GM12878 (cell line): ENCODE results near the gene POU4F3.

Experiments used
- EZH2 ChIP-seq: IDR thresholded peaks from 2 replicates; pipeline ENCODE4 v1.6.1; 2012; ENCODE audit warnings: low read depth, mild to moderate bottlenecking, control low read depth, inconsistent platforms, low read length, borderline replicate concordance; ENCODE audit not compliant: control insufficient read depth
- MYC ChIP-seq: IDR thresholded peaks from 2 replicates; pipeline ENCODE4 v1.6.1; 2011; ENCODE audit warnings: mild to moderate bottlenecking, low read length, moderate library complexity, inconsistent platforms; ENCODE audit not compliant: insufficient read depth, insufficient replicate concordance, insufficient read length, severe bottlenecking
- TF ChIP-seq, protein P1 (sequence below), 3 experiments: IDR thresholded peaks in 2 of 3; conservative IDR thresholded peaks in 1 of 3; 2 replicates each; pipeline ENCODE4 v1.5.1; 2011; ENCODE audit warnings: low read depth in 3 of 3, low read length in 3 of 3, mild to moderate bottlenecking in 3 of 3, control low read depth in 2 of 3, moderate library complexity in 2 of 3, inconsistent platforms in 1 of 3, mixed read lengths in 1 of 3; ENCODE audit not compliant: control insufficient read depth in 2 of 3, insufficient read depth in 1 of 3; ENCODE audit errors: extremely low read depth in 1 of 3

DNA sequence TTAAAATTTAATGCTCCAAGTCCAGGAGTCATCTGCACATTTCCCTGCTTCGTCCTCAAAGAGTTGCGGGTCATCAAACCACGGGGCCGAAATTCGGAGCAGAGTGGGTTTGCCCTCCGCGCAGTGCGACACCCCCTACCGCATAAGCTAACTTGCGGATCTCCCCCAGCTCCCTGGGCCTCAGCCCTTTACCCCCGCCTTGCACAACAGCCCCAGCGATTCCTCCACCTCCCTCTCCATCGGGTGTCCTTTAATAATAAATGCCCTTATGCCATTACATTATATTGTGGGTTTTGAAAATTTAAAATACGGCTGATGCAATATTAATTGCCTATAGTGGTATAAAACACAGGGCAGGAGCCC lies 3.9 kb downstream of the POU4F3 start:
- TF ChIP-seq MYC (no peak), EZH2 (no peak)
- TF ChIP-seq, protein P1, sequence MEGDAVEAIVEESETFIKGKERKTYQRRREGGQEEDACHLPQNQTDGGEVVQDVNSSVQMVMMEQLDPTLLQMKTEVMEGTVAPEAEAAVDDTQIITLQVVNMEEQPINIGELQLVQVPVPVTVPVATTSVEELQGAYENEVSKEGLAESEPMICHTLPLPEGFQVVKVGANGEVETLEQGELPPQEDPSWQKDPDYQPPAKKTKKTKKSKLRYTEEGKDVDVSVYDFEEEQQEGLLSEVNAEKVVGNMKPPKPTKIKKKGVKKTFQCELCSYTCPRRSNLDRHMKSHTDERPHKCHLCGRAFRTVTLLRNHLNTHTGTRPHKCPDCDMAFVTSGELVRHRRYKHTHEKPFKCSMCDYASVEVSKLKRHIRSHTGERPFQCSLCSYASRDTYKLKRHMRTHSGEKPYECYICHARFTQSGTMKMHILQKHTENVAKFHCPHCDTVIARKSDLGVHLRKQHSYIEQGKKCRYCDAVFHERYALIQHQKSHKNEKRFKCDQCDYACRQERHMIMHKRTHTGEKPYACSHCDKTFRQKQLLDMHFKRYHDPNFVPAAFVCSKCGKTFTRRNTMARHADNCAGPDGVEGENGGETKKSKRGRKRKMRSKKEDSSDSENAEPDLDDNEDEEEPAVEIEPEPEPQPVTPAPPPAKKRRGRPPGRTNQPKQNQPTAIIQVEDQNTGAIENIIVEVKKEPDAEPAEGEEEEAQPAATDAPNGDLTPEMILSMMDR (IDR thresholded peaks at IDR 0.05 in 2 of 3, conservative IDR thresholded peaks at IDR 0.05 in 1 of 3; ENCODE audit: control insufficient read depth in 2 of 3, extremely low read depth in 1 of 3, insufficient read depth in 1 of 3, low read depth in 3 of 3, low read length in 3 of 3): no peak
